PFSK-1 (cell line): ENCODE results near the gene GPR37.

Source experiments
- FOXP2 ChIP-seq: optimal IDR thresholded peaks from 2 replicates; pipeline ENCODE3; 2011; ENCODE audit warnings: borderline replicate concordance, control low read depth, inconsistent platforms; ENCODE audit not compliant: insufficient read depth; ENCODE audit errors: extremely low read length, extremely low read depth
- POLR2AphosphoS5 ChIP-seq: IDR thresholded peaks from 2 replicates; pipeline ENCODE4 v1.6.1; 2012; ENCODE audit warnings: low read depth, mild to moderate bottlenecking, control low read depth, low read length, moderate library complexity
- REST ChIP-seq, 2 experiments: IDR thresholded peaks; 2 replicates each; pipeline versions ENCODE4 v1.6.1 to v1.8.0; 2011 to 2012; ENCODE audit warnings: low read depth in 2 of 2, low read length in 2 of 2, control low read depth in 1 of 2, inconsistent platforms in 1 of 2, mild to moderate bottlenecking in 1 of 2, moderate library complexity in 1 of 2; ENCODE audit not compliant: insufficient read depth in 1 of 2
- SIN3A ChIP-seq: IDR thresholded peaks from 2 replicates; pipeline ENCODE4 v1.6.1; 2012; ENCODE audit warnings: mild to moderate bottlenecking, low read length, moderate library complexity, borderline replicate concordance; ENCODE audit not compliant: insufficient read depth
- TAF1 ChIP-seq: IDR thresholded peaks from 2 replicates; pipeline ENCODE4 v1.6.1; 2012; ENCODE audit warnings: low read length, control low read depth, borderline replicate concordance; ENCODE audit not compliant: insufficient read depth

Gene GPR37

GRCh38 chr7:124785994-124786393 is 20.4 kb upstream of the GPR37 start:
- TF ChIP-seq FOXP2, result no peak
- TF ChIP-seq SIN3A, result no peak

DNA sequence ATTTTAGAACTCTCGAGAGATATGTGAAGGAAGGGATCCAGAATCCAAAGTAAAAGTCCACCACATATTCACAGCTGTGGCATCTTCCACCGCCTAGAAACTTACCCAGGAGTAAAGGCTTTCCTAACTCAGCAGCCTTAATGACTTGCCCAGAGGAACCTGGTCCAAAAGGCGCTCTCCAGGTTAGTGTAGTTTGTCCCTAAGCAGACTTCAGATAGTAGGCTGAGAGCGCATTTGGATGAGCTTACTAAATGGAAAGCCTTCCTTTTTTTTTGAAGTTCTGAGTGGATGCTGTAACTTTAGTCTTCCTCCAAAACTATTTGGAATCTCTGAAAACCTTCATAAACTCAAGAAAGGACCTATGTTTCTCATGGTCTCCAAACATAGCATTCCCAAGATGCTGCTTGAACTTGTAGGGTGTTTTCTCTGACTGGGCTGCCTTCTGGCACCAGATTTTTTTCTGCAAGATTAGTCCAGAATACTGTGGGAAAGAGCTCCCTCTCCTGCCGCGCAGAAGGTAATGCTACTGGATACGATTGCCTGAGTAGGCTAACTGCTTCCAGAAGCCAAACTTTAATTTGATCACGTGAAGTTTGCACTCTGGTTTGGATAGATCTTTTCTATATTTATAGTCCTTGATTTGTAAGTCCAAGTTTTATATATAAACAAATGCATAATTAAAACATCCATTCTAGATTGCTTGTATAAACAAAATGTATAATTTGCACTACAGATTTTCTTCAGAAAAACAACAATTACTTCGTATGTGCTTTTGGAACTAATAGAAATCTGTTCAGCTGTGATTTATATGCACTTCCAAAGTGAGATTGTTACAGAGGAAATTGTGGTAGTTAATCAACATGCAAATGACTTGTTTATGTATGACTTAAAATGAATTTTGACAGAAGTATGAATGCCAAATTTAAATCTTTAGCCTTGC is 19.6 kb upstream of the GPR37 start:
- TF ChIP-seq FOXP2 (no peak), REST (IDR thresholded peaks at IDR 0.05; ENCODE audit: insufficient read depth in 1 of 2, low read depth in 2 of 2, low read length in 2 of 2) (no peak), SIN3A (no peak), TAF1 (no peak), POLR2AphosphoS5 (no peak)

- TF ChIP-seq POLR2AphosphoS5, result no peak
- no peak; the same call in 1 of the 2 replicates for TF ChIP-seq TAF1
- TF ChIP-seq REST (IDR thresholded peaks at IDR 0.05; ENCODE audit: insufficient read depth in 1 of 2, low read depth in 2 of 2, low read length in 2 of 2), result peak in 1 of 2 experiments; percentile 48; a peak in 1 of 4 replicates
Measured at GRCh38 chr7:124783271-124783670, 17.7 kb upstream of the GPR37 start.

DNA sequence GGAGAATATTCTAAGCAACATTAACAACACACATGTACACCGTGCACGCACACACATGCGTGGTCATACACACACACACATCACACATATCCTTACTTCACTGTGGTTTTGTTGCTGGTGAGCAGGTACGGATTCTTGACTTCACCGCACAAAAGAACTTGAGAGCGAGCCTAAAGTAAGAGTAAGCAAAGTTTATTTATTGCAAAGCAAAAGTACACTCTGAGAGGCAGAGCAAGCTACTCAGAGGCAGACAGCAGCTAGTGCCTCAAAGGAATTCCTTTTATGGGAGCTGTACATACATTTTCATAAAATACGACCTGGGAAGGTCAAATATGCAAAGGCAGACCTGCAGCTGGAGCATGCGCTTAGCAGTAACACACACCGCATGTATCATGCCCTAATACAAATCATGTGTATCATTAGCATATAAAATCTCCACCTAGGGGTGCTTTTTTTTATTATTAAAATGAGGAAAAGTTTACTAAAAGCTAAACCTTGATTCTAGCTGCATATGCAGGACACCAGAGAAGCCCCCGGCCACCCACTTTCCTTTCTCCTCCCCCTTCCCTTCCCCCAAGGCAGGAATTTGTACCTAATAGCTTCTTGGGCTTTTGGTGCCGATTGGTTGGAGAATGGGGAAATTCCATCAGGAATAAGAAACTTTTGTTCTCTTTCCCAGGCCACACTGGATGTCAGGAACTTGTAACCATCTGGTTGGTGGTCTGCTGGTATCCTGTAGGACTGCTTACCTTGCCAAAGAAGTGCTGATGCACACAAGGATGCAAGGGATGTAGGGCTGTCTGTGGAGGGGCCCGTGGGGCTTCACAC is 16.5 kb upstream of the GPR37 start:
- TF ChIP-seq TAF1, result no peak
- no peak for TF ChIP-seq FOXP2
- no peak for TF ChIP-seq POLR2AphosphoS5
- no peak for TF ChIP-seq SIN3A
- TF ChIP-seq REST (IDR thresholded peaks at IDR 0.05; ENCODE audit: insufficient read depth in 1 of 2, low read depth in 2 of 2, low read length in 2 of 2), result no peak

DNA sequence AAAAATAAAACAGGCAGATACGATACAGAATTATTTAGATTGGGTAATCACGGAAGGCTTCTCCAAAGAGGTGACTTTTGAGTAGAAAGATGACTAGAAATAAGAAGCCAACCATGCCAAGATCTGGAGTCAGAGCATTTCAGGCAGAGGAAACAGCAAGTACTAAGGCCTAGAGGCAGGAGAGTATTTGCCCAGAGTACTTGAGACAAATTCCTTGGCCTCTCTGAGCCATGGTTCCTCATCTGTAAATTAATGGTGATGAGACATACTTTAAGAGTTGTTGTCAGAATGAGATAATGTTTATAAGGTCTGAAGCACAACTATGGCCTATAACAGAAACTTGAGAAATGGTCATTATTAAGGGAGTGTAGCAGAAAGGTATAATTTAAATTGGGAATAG is 15.8 kb upstream of the GPR37 start:
- no peak for TF ChIP-seq FOXP2
- no peak for TF ChIP-seq REST (IDR thresholded peaks at IDR 0.05; ENCODE audit: insufficient read depth in 1 of 2, low read depth in 2 of 2, low read length in 2 of 2)
- TF ChIP-seq SIN3A, result no peak
- no peak for TF ChIP-seq TAF1
- no peak for TF ChIP-seq POLR2AphosphoS5
